K562 (cell line): Measurements from ENCODE around the gene KISS1R. TPM values are rescaled to one million over a fixed set of nuclear protein-coding genes. Genes with fewer than 3 reads are reported as not detected.

Experiments used
- ATF7 ChIP-seq: fragments of 450-650 bp; IDR thresholded peaks from 2 replicates; pipeline ENCODE4 v1.7.1; 2014; ENCODE audit warnings: mild to moderate bottlenecking, moderate library complexity
- FOXM1 ChIP-seq, 2 experiments: fragments of 450-650 bp in 1 of 2; sonication (generic) in 1 of 2; formaldehyde crosslinking in 1 of 2; IDR thresholded peaks; 2 replicates each; pipeline versions ENCODE4 v1.6.1 to v1.9.0; 2017 to 2022; ENCODE audit warnings: low read depth in 2 of 2, mild to moderate bottlenecking in 2 of 2, missing genetic modification reagents in 1 of 2, moderate library complexity in 1 of 2
- HBP1 ChIP-seq: fragments of 450-650 bp; formaldehyde crosslinking; IDR thresholded peaks from 2 replicates; pipeline ENCODE4 v1.4.0; 2022; ENCODE audit warnings: missing genetic modification characterization
- MEF2D ChIP-seq: conservative IDR thresholded peaks from 2 replicates; pipeline ENCODE4 v1.6.1; 2016; ENCODE audit warnings: low read depth, missing genetic modification characterization, missing compliant biosample characterization
- PRDM10 ChIP-seq: fragments of 450-650 bp; IDR thresholded peaks from 2 replicates; pipeline ENCODE4 v1.6.1; 2018; ENCODE audit not compliant: partially characterized antibody
- STAT5A ChIP-seq: IDR thresholded peaks from 2 replicates; pipeline ENCODE4 v1.6.1; 2012; ENCODE audit warnings: low read length, inconsistent platforms, borderline replicate concordance
- TAF1 ChIP-seq: IDR thresholded peaks from 2 replicates; pipeline ENCODE4 v1.6.1; 2011; ENCODE audit warnings: mild to moderate bottlenecking, low read length, moderate library complexity; ENCODE audit not compliant: insufficient read depth, control insufficient read depth, severe bottlenecking; ENCODE audit errors: extremely low read depth
- U2AF1 ChIP-seq: fragments of 200-400 bp; formaldehyde crosslinking; optimal IDR thresholded peaks from 2 replicates; pipeline ENCODE3; 2017; ENCODE audit warnings: mild to moderate bottlenecking, low read depth, low read length, moderate library complexity
- ZBTB33 ChIP-seq: sonication (generic); formaldehyde crosslinking; IDR thresholded peaks from 2 replicates; pipeline ENCODE4 v1.8.1; 2023; ENCODE audit warnings: mild to moderate bottlenecking, missing genetic modification reagents
- ZNF253 ChIP-seq: fragments of 250-450 bp; sonication (Bioruptor Pico); conservative IDR thresholded peaks from 2 replicates; pipeline ENCODE4 v1.6.1; 2021; ENCODE audit warnings: mild to moderate bottlenecking
- ZNF318 ChIP-seq, 2 experiments: fragments of 450-650 bp; IDR thresholded peaks; 2 replicates each; pipeline ENCODE4 v1.6.1; 2016; ENCODE audit warnings: mild to moderate bottlenecking in 2 of 2, borderline replicate concordance in 1 of 2, low read depth in 1 of 2, moderate library complexity in 1 of 2
- polyA plus RNA-seq, 8 experiments: library from polyadenylated mRNA; depleted of rRNA in 4 of 8; stranded (reverse) in 5 of 8; unstranded in 3 of 8; fragments of >200 nt; fragmentation: Nextera tagmentation in 2 of 8; fragmentation: Illumina TruSeq in 1 of 8; extraction: Ambion mirVana in 2 of 8; extraction: Trizol in 1 of 8; gene quantifications; 2 replicates each; pipeline versions ENCODE4 v1.2.1 to v1.2.3, GENCODE V29; 2011 to 2014; ENCODE audit warnings: inconsistent platforms in 1 of 8, missing spikeins in 1 of 8
- total RNA-seq, 7 experiments: library from RNA; depleted of rRNA in 6 of 7; stranded (reverse); fragments of >200 nt in 6 of 7; fragmentation: Illumina TruSeq in 2 of 7; extraction: Trizol in 2 of 7; gene quantifications; 2 replicates each; pipeline versions ENCODE4 v1.2.1 to v1.2.3, GENCODE V29; 2011 to 2021; ENCODE audit warnings: low replicate concordance in 1 of 7

KISS1R gene
- total and polyA plus RNA-seq, 9 of the 15 experiments (the other 6 are each of a cell fraction or from before 2014, with no cell fraction given) = 0.37 to 39.4 (median 2.0) TPM

GRCh38 chr19:944171-944567 is 27.0 kb downstream of the KISS1R start (continued):
- peak; percentile 55 for TF ChIP-seq PRDM10
- peak; percentile 90; the same call in 1 of the 2 replicates for TF ChIP-seq HBP1 (CRISPR knock-in tag)
- TF ChIP-seq ZBTB33 (CRISPR knock-in tag) = peak; percentile 94
- TF ChIP-seq FOXM1 (IDR thresholded peaks at IDR 0.05; ENCODE audit: low read depth) = peak; percentile 54; the same call in 1 of the 2 replicates
- TF ChIP-seq FOXM1 (CRISPR knock-in tag; IDR thresholded peaks at IDR 0.05; ENCODE audit: low read depth) = no peak
- TF ChIP-seq ZNF253 (CRISPR knock-in tag) = no peak
- peak; percentile 19 for TF ChIP-seq TAF1
- peak; percentile 80; the same call in 1 of the 2 replicates for TF ChIP-seq MEF2D (tag)
- TF ChIP-seq ATF7 = peak; percentile 76
- peak; percentile 62; the same call in 1 of the 2 replicates for TF ChIP-seq STAT5A
- peak in 1 of 2 experiments; percentile 67; a peak in 1 of 4 replicates for TF ChIP-seq ZNF318 (IDR thresholded peaks at IDR 0.05; ENCODE audit: borderline replicate concordance in 1 of 2, low read depth in 1 of 2)
- no peak for TF ChIP-seq U2AF1
